Fibroblast of lung (primary cell): ENCODE results near the gene NDUFS8. TPM values are rescaled to one million over a fixed set of nuclear protein-coding genes. Genes with fewer than 3 reads are reported as not detected.

Source experiments
- DNase-seq, 2 donors: peaks; one replicate each; pipeline versions ENCODE4 v3.0.0 to v3.0.0-alpha.2; 2010; ENCODE audit warnings: low read depth in 2 of 2
- H2AFZ ChIP-seq: 2 replicates; pipeline ENCODE4 v1.5.1; 2012; ENCODE audit warnings: low read length, control low read depth, inconsistent platforms
- H3K27ac ChIP-seq: 2 replicates; pipeline ENCODE4 v1.5.1; 2011; ENCODE audit warnings: low read length, control low read depth; ENCODE audit not compliant: insufficient read depth
- H3K27me3 ChIP-seq: 2 replicates; pipeline ENCODE4 v1.5.1; 2011; ENCODE audit warnings: mild to moderate bottlenecking, low read length; ENCODE audit not compliant: control insufficient read depth, insufficient read depth
- H3K36me3 ChIP-seq: 2 replicates; pipeline ENCODE4 v1.5.1; 2011; ENCODE audit warnings: low read length; ENCODE audit not compliant: control insufficient read depth, insufficient read depth
- H3K4me1 ChIP-seq: 2 replicates; pipeline ENCODE4 v1.5.1; 2011; ENCODE audit warnings: low read length; ENCODE audit not compliant: control insufficient read depth, insufficient read depth; ENCODE audit errors: extremely low read depth
- H3K4me2 ChIP-seq: 2 replicates; pipeline ENCODE4 v1.5.1; 2011; ENCODE audit warnings: low read length, control low read depth; ENCODE audit not compliant: insufficient read depth; ENCODE audit errors: extremely low read depth
- H3K4me3 ChIP-seq, 4 experiments: fragments of 200-600 bp in 1 of 4; sonication (generic) in 1 of 4; replicated peaks in 1 of 4; 2 replicates each; pipeline ENCODE4 v1.5.1; 2011 to 2016; ENCODE audit warnings: low read length in 4 of 4, low read depth in 3 of 4, mild to moderate bottlenecking in 3 of 4, control low read depth in 2 of 4, inconsistent platforms in 1 of 4, mixed read lengths in 1 of 4; ENCODE audit not compliant: insufficient read depth in 1 of 4; ENCODE audit errors: control extremely low read depth in 1 of 4
- H3K79me2 ChIP-seq: 2 replicates; pipeline ENCODE4 v1.5.1; 2012; ENCODE audit warnings: mild to moderate bottlenecking, low read length, inconsistent platforms; ENCODE audit not compliant: control insufficient read depth, insufficient read depth
- H3K9ac ChIP-seq: 2 replicates; pipeline ENCODE4 v1.5.1; 2011; ENCODE audit warnings: mild to moderate bottlenecking, low read length, control low read depth; ENCODE audit not compliant: insufficient read depth
- H3K9me3 ChIP-seq: 2 replicates; pipeline ENCODE4 v1.5.1; 2012; ENCODE audit warnings: low read depth, low read length; ENCODE audit not compliant: control insufficient read depth, insufficient read depth
- H4K20me1 ChIP-seq: 2 replicates; pipeline ENCODE4 v1.5.1; 2011; ENCODE audit warnings: low read length; ENCODE audit not compliant: control insufficient read depth, insufficient read depth; ENCODE audit errors: extremely low read depth
- CTCF ChIP-seq, 2 donors: IDR thresholded peaks in 1 of 2; conservative IDR thresholded peaks in 1 of 2; 1 replicate in 1 of 2; 2 replicates in 1 of 2; pipeline ENCODE4 v1.5.1; 2011 to 2012; ENCODE audit warnings: low read length in 2 of 2, control low read depth in 1 of 2, inconsistent platforms in 1 of 2, low read depth in 1 of 2, mild to moderate bottlenecking in 1 of 2
- EZH2 ChIP-seq: IDR thresholded peaks from 2 replicates; pipeline ENCODE4 v1.5.1; 2012; ENCODE audit warnings: low read length, control low read depth, mild to moderate bottlenecking; ENCODE audit errors: missing control alignments
- polyA plus RNA-seq, 2 donors: library from polyadenylated mRNA; depleted of rRNA in 1 of 2; stranded (reverse) in 1 of 2; unstranded in 1 of 2; fragments of >200 nt; gene quantifications; 2 replicates each; pipeline ENCODE4 v1.2.1, GENCODE V29; 2011 to 2012; ENCODE audit warnings: missing spikeins in 1 of 2
- total RNA-seq: library from RNA; depleted of rRNA; stranded (reverse); fragments of >200 nt; gene quantifications from 2 replicates; pipeline ENCODE4 v1.2.1, GENCODE V29; 2014

NDUFS8 gene
- total and polyA plus RNA-seq, 2 donors (not counting 1 experiment from before 2014, with no cell fraction given): 36.3 to 148 TPM

- Histone ChIP-seq H3K4me2 (no peak overlapping the region), H3K27me3 (no peaks in the 10 kb centered on the region), H3K4me3 (no peak overlapping the region), H3K4me1 (no peaks in the 10 kb centered on the region), H3K9ac (no peak overlapping the region), H2AFZ (no peak overlapping the region), H3K79me2 (no peaks in the 10 kb centered on the region), H4K20me1 (no peaks in the 10 kb centered on the region), H3K27ac (no peak overlapping the region), H3K9me3 (no peaks in the 10 kb centered on the region), H3K36me3 (peaks cover 36% of the 10 kb centered on the region)
- TF ChIP-seq EZH2 (no peak), CTCF (conservative IDR thresholded peaks at IDR 0.05 in 1 of 2, IDR thresholded peaks at IDR 0.05 in 1 of 2; ENCODE audit: low read depth in 1 of 2, low read length in 2 of 2) (no peak)
- DNase-seq: no peak
These were observed 21.0 kb downstream of the NDUFS8 start for GRCh38 chr11:68051191-68052136.

- no peak overlapping the region for H3K4me2 ChIP-seq
- DNase-seq: no peak
- H3K36me3 ChIP-seq: peaks cover 34% of the 10 kb centered on the region
- H4K20me1 ChIP-seq: no peaks in the 10 kb centered on the region
- H3K4me3 ChIP-seq: no peak overlapping the region
- H3K4me1 ChIP-seq: no peaks in the 10 kb centered on the region
- no peak overlapping the region for H2AFZ ChIP-seq
- H3K27me3 ChIP-seq: no peaks in the 10 kb centered on the region
- H3K79me2 ChIP-seq: no peaks in the 10 kb centered on the region
- H3K9ac ChIP-seq: no peak overlapping the region
- H3K27ac ChIP-seq: no peak overlapping the region
- no peak for TF ChIP-seq EZH2
- no peak for TF ChIP-seq CTCF (conservative IDR thresholded peaks at IDR 0.05 in 1 of 2, IDR thresholded peaks at IDR 0.05 in 1 of 2; ENCODE audit: low read depth in 1 of 2, low read length in 2 of 2)
- no peaks in the 10 kb centered on the region for H3K9me3 ChIP-seq
These were observed 21.8 kb downstream of the NDUFS8 start for GRCh38 chr11:68052137-68052873.

GRCh38 chr11:68053117-68053516, 22.6 kb downstream of the NDUFS8 start:
- Histone ChIP-seq H3K27ac (no peak overlapping the region), H3K36me3 (peaks cover 30% of the 10 kb centered on the region), H2AFZ (no peak overlapping the region), H3K4me2 (no peak overlapping the region), H3K4me1 (no peaks in the 10 kb centered on the region), H3K9me3 (no peaks in the 10 kb centered on the region), H4K20me1 (no peaks in the 10 kb centered on the region), H3K9ac (no peak overlapping the region), H3K27me3 (no peaks in the 10 kb centered on the region), H3K4me3 (no peak overlapping the region), H3K79me2 (no peaks in the 10 kb centered on the region)
- TF ChIP-seq EZH2 (no peak), CTCF (conservative IDR thresholded peaks at IDR 0.05 in 1 of 2, IDR thresholded peaks at IDR 0.05 in 1 of 2; ENCODE audit: low read depth in 1 of 2, low read length in 2 of 2) (no peak)
- no peak for DNase-seq
